BJ (cell line): ENCODE data around the gene GRK1. TPM values are rescaled to one million over a fixed set of nuclear protein-coding genes. Genes with fewer than 3 reads are reported as not detected.

Source experiments
- CTCF ChIA-PET: fragments of 350-600 bp; formaldehyde crosslinking; extraction: SDS; loops from one replicate; lab custom pipeline; 2021; ENCODE audit warnings: antibody characterized with exemption, inconsistent platforms; lab: Yijun Ruan, JAX
- POLR2A ChIA-PET: fragments of 300-600 bp; sonication (Branson Sonifier 250); formaldehyde crosslinking; extraction: SDS; loops from one replicate; lab custom pipeline; 2021; ENCODE audit warnings: antibody characterized with exemption; lab: Charles Lee
- DNase-seq: peaks from one replicate; pipeline ENCODE4 v3.0.0-alpha.2; 2011; ENCODE audit warnings: low read depth
- H3K27me3 ChIP-seq: 2 replicates; pipeline ENCODE4 v1.6.0; 2011; ENCODE audit warnings: low read length; ENCODE audit not compliant: control insufficient read depth, insufficient read depth
- H3K36me3 ChIP-seq: 2 replicates; pipeline ENCODE4 v1.5.1; 2011; ENCODE audit warnings: low read length; ENCODE audit not compliant: control insufficient read depth, insufficient read depth
- H3K4me3 ChIP-seq: 2 replicates; pipeline ENCODE4 v1.5.1; 2011; ENCODE audit warnings: low read depth, mild to moderate bottlenecking, control low read depth, low read length
- CTCF ChIP-seq: IDR thresholded peaks from 2 replicates; pipeline ENCODE4 v1.5.1; 2011; ENCODE audit warnings: low read depth, mild to moderate bottlenecking, control low read depth, inconsistent platforms, low read length, moderate library complexity; ENCODE audit not compliant: insufficient read depth
- polyA plus RNA-seq: library from polyadenylated mRNA; depleted of rRNA; stranded (reverse); fragments of >200 nt; gene quantifications from 2 replicates; pipeline ENCODE4 v1.2.3, GENCODE V29; 2011

Gene GRK1
- polyA plus RNA-seq, 1 experiment, result 0.02 TPM

- ChIA-PET POLR2A (no interaction called here), CTCF (no interaction called here)
- Histone ChIP-seq H3K4me3 (no peak overlapping the region), H3K27me3 (0 out of 2 replicates have a peak, but pooled peaks cover 2% of the 10 kb centered on the region), H3K36me3 (no peaks in the 10 kb centered on the region)
- no peak for TF ChIP-seq CTCF
- no peak for DNase-seq
Measured at GRCh38 chr13:113654175-113654560, 12.9 kb upstream of the GRK1 start.

GRCh38 chr13:113654591-113655345 is 12.3 kb upstream of the GRK1 start:
- ChIA-PET CTCF (no interaction called here), POLR2A (no interaction called here)
- Histone ChIP-seq H3K4me3 (no peak overlapping the region), H3K36me3 (no peaks in the 10 kb centered on the region), H3K27me3 (0 out of 2 replicates have a peak, but pooled peaks cover 2% of the 10 kb centered on the region)
- no peak for TF ChIP-seq CTCF
- DNase-seq, result no peak

- POLR2A ChIA-PET, result no interaction called here
- TF ChIP-seq CTCF, result no peak
- Histone ChIP-seq H3K4me3 (no peak overlapping the region), H3K36me3 (no peaks in the 10 kb centered on the region), H3K27me3 (0 out of 2 replicates have a peak, but pooled peaks cover 2% of the 10 kb centered on the region)
- DNase-seq, result no peak
- CTCF ChIA-PET, result no interaction called here
Measured at GRCh38 chr13:113655346-113656002, 11.5 kb upstream of the GRK1 start.

- H3K27me3 ChIP-seq, result 0 out of 2 replicates have a peak, but pooled peaks cover 2% of the 10 kb centered on the region
- ChIA-PET POLR2A (no interaction called here), CTCF (no interaction called here)
- no peaks in the 10 kb centered on the region for H3K36me3 ChIP-seq
- DNase-seq, result no peak
- no peak overlapping the region for H3K4me3 ChIP-seq
- no peak for TF ChIP-seq CTCF
Measured at GRCh38 chr13:113656003-113656588, 10.9 kb upstream of the GRK1 start.
